Neural cell (in vitro differentiated cells): Measurements from ENCODE around the gene MEDAG. TPM values are rescaled to one million over a fixed set of nuclear protein-coding genes. Genes with fewer than 3 reads are reported as not detected.

Experiments used
- H2AFZ ChIP-seq: fragments of 200-600, 300-800 bp; sonication (generic), shearing (Covaris generic); 2 replicates; pipeline ENCODE4 v1.6.0; 2014; ENCODE audit warnings: low read depth, mild to moderate bottlenecking, antibody characterized with exemption, low read length, moderate library complexity
- H3F3A ChIP-seq: fragments of 200-600 bp; shearing (Covaris generic); 2 replicates; pipeline ENCODE4 v1.6.1; 2016; ENCODE audit warnings: mild to moderate bottlenecking, moderate library complexity, mixed read lengths, antibody characterized with exemption, low read length; ENCODE audit not compliant: insufficient read depth, poor library complexity, severe bottlenecking
- H3K27ac ChIP-seq: fragments of 200-600, 300-800 bp; sonication (generic), shearing (Covaris generic); 2 replicates; pipeline ENCODE4 v1.5.1; 2014; ENCODE audit warnings: mild to moderate bottlenecking, low read length, moderate library complexity
- H3K27me3 ChIP-seq: fragments of 300-800, 200-600 bp; sonication (generic), shearing (Covaris generic); 2 replicates; pipeline ENCODE4 v1.6.0; 2014; ENCODE audit warnings: mild to moderate bottlenecking, low read depth, low read length, moderate library complexity; ENCODE audit not compliant: insufficient read depth
- H3K36me3 ChIP-seq: fragments of 300-800, 200-600 bp; sonication (generic), shearing (Covaris generic); 2 replicates; pipeline ENCODE4 v1.5.1; 2014; ENCODE audit warnings: mild to moderate bottlenecking, antibody characterized with exemption, low read length, moderate library complexity; ENCODE audit not compliant: insufficient read depth
- H3K4me2 ChIP-seq: fragments of 300-800, 200-600 bp; sonication (generic), shearing (Covaris generic); 2 replicates; pipeline ENCODE4 v1.6.0; 2014; ENCODE audit warnings: mild to moderate bottlenecking, low read length
- H3K4me3 ChIP-seq: fragments of 300-800, 200-600 bp; sonication (generic), shearing (Covaris generic); 2 replicates; pipeline ENCODE4 v1.5.1; 2014; ENCODE audit warnings: mild to moderate bottlenecking, low read length, moderate library complexity
- H3K79me2 ChIP-seq: fragments of 200-600 bp; shearing (Covaris generic); replicated peaks from 2 replicates; pipeline ENCODE4 v1.6.0; 2014; ENCODE audit warnings: mild to moderate bottlenecking, low read length, moderate library complexity; ENCODE audit not compliant: insufficient read depth
- H3K9ac ChIP-seq: fragments of 300-800, 200-600 bp; sonication (generic), shearing (Covaris generic); 2 replicates; pipeline ENCODE4 v1.6.1; 2016; ENCODE audit warnings: mild to moderate bottlenecking, low read length, mixed read lengths
- H3K9me2 ChIP-seq: fragments of 200-600 bp; shearing (Covaris generic); 2 replicates; pipeline ENCODE4 v1.6.1; 2016; ENCODE audit warnings: mild to moderate bottlenecking, low read length, mixed read lengths; ENCODE audit not compliant: insufficient read depth
- H3K9me3 ChIP-seq: fragments of 200-600, 300-800 bp; sonication (generic), shearing (Covaris generic); 2 replicates; pipeline ENCODE4 v1.6.1; 2016; ENCODE audit warnings: mild to moderate bottlenecking, mixed run types, low read length, moderate library complexity, mixed read lengths
- H4K20me1 ChIP-seq: fragments of 200-600 bp; shearing (Covaris generic); 2 replicates; pipeline ENCODE4 v1.6.1; 2016; ENCODE audit warnings: mild to moderate bottlenecking, mixed run types; ENCODE audit not compliant: insufficient read depth
- EP300 ChIP-seq: fragments of 450-650 bp; conservative IDR thresholded peaks from 2 replicates; pipeline ENCODE4 v1.6.1; 2014; ENCODE audit warnings: antibody characterized with exemption, mild to moderate bottlenecking, moderate library complexity; ENCODE audit not compliant: poor library complexity, severe bottlenecking
- EZH2 ChIP-seq: fragments of 200-600, 300-800 bp; shearing (Covaris generic), sonication (generic); IDR thresholded peaks from 2 replicates; pipeline ENCODE4 v1.6.1; 2014; ENCODE audit warnings: antibody characterized with exemption, low read length, borderline replicate concordance, mild to moderate bottlenecking; ENCODE audit not compliant: insufficient read depth, poor library complexity, severe bottlenecking
- MXI1 ChIP-seq: fragments of 450-650 bp; conservative IDR thresholded peaks from 2 replicates; pipeline ENCODE4 v1.6.1; 2014; ENCODE audit warnings: antibody characterized with exemption, mild to moderate bottlenecking; ENCODE audit not compliant: poor library complexity, severe bottlenecking
- POLR2AphosphoS5 ChIP-seq: IDR thresholded peaks from 2 replicates; pipeline ENCODE4 v1.6.1; 2012
- RAD21 ChIP-seq: fragments of 450-650 bp; conservative IDR thresholded peaks from 2 replicates; pipeline ENCODE4 v1.6.1; 2014; ENCODE audit warnings: antibody characterized with exemption, mild to moderate bottlenecking, moderate library complexity
- SMC3 ChIP-seq: fragments of 450-650 bp; conservative IDR thresholded peaks from 2 replicates; pipeline ENCODE4 v1.6.1; 2014; ENCODE audit warnings: antibody characterized with exemption, mild to moderate bottlenecking, moderate library complexity; ENCODE audit not compliant: poor library complexity
- TAF1 ChIP-seq: IDR thresholded peaks from 2 replicates; pipeline ENCODE4 v1.6.1; 2012; ENCODE audit warnings: low read depth
- polyA plus RNA-seq: library from polyadenylated mRNA; depleted of rRNA; stranded (reverse); fragments of >200 nt; gene quantifications from 2 replicates; pipeline ENCODE4 v1.2.3, GENCODE V29; 2014
- TF ChIP-seq, protein P1 (sequence below): IDR thresholded peaks from 2 replicates; pipeline ENCODE4 v1.6.1; 2012; ENCODE audit warnings: borderline replicate concordance
- TF ChIP-seq, protein P2 (sequence below): fragments of 450-650 bp; IDR thresholded peaks from 2 replicates; pipeline ENCODE4 v1.5.1; 2014; ENCODE audit warnings: antibody characterized with exemption, mild to moderate bottlenecking, moderate library complexity; ENCODE audit not compliant: poor library complexity, severe bottlenecking

Gene MEDAG
- polyA plus RNA-seq, 1 donor from 2014 or later = not detected

GRCh38 chr13:30924721-30925120 is 18.6 kb downstream of the MEDAG start:
- Histone ChIP-seq H3K27me3 (no peaks in the 10 kb centered on the region), H3K36me3 (no peaks in the 10 kb centered on the region), H4K20me1 (no peaks in the 10 kb centered on the region), H3K4me3 (no peak overlapping the region), H3F3A (no peaks in the 10 kb centered on the region), H3K27ac (no peak overlapping the region), H3K9ac (no peak overlapping the region), H3K4me2 (no peak overlapping the region), H2AFZ (no peak overlapping the region), H3K9me3 (no peaks in the 10 kb centered on the region), H3K9me2 (no peaks in the 10 kb centered on the region), H3K79me2 (no peaks in the 10 kb centered on the region)
- TF ChIP-seq, protein P1, sequence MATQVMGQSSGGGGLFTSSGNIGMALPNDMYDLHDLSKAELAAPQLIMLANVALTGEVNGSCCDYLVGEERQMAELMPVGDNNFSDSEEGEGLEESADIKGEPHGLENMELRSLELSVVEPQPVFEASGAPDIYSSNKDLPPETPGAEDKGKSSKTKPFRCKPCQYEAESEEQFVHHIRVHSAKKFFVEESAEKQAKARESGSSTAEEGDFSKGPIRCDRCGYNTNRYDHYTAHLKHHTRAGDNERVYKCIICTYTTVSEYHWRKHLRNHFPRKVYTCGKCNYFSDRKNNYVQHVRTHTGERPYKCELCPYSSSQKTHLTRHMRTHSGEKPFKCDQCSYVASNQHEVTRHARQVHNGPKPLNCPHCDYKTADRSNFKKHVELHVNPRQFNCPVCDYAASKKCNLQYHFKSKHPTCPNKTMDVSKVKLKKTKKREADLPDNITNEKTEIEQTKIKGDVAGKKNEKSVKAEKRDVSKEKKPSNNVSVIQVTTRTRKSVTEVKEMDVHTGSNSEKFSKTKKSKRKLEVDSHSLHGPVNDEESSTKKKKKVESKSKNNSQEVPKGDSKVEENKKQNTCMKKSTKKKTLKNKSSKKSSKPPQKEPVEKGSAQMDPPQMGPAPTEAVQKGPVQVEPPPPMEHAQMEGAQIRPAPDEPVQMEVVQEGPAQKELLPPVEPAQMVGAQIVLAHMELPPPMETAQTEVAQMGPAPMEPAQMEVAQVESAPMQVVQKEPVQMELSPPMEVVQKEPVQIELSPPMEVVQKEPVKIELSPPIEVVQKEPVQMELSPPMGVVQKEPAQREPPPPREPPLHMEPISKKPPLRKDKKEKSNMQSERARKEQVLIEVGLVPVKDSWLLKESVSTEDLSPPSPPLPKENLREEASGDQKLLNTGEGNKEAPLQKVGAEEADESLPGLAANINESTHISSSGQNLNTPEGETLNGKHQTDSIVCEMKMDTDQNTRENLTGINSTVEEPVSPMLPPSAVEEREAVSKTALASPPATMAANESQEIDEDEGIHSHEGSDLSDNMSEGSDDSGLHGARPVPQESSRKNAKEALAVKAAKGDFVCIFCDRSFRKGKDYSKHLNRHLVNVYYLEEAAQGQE = no peak
- TF ChIP-seq RAD21 (no peak), MXI1 (no peak)

DNA sequence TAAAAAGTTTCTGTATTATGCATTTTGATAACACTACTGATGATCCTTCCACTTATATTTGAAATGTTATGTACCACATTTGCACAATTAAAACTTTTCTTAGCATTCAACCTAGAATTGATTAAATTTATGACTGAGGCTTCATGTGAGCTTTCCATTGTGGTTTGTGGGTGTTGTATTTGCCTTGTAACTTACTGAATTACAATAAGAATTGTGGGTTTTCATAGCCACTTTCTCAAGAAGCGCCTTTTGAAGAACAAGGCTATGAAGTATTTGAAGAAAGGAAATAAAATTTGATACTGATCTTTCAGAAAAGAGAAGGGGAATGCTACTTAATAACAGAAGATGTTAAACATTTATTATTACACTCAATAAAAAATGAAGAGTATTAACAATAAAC is 19.4 kb downstream of the MEDAG start:
- H3F3A ChIP-seq = no peaks in the 10 kb centered on the region
- H3K4me3 ChIP-seq = no peak overlapping the region
- no peaks in the 10 kb centered on the region for H4K20me1 ChIP-seq
- no peaks in the 10 kb centered on the region for H3K9me2 ChIP-seq
- no peak overlapping the region for H3K4me2 ChIP-seq
- H3K79me2 ChIP-seq = no peaks in the 10 kb centered on the region
- no peak for TF ChIP-seq EZH2
- TF ChIP-seq, protein P2, sequence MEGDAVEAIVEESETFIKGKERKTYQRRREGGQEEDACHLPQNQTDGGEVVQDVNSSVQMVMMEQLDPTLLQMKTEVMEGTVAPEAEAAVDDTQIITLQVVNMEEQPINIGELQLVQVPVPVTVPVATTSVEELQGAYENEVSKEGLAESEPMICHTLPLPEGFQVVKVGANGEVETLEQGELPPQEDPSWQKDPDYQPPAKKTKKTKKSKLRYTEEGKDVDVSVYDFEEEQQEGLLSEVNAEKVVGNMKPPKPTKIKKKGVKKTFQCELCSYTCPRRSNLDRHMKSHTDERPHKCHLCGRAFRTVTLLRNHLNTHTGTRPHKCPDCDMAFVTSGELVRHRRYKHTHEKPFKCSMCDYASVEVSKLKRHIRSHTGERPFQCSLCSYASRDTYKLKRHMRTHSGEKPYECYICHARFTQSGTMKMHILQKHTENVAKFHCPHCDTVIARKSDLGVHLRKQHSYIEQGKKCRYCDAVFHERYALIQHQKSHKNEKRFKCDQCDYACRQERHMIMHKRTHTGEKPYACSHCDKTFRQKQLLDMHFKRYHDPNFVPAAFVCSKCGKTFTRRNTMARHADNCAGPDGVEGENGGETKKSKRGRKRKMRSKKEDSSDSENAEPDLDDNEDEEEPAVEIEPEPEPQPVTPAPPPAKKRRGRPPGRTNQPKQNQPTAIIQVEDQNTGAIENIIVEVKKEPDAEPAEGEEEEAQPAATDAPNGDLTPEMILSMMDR = no peak
- TF ChIP-seq RAD21 = no peak
- TF ChIP-seq, protein P1 = no peak
- no peak for TF ChIP-seq SMC3
- TF ChIP-seq EP300 = no peak
- no peak for TF ChIP-seq TAF1
- TF ChIP-seq MXI1 = no peak
- TF ChIP-seq POLR2AphosphoS5 = no peak
- H3K36me3 ChIP-seq = no peaks in the 10 kb centered on the region
- no peaks in the 10 kb centered on the region for H3K9me3 ChIP-seq
- H3K27me3 ChIP-seq = no peaks in the 10 kb centered on the region
- H2AFZ ChIP-seq = no peak overlapping the region
- no peak overlapping the region for H3K27ac ChIP-seq
- H3K9ac ChIP-seq = no peak overlapping the region
